WERI-Rb-1 (cell line): Measurements from ENCODE around the gene FBXW5.
A peak's percentile ranks its signal among the peaks of the same experiment; 100 is the strongest.

ENCODE experiments used
- DNase-seq: peaks from one replicate; pipeline ENCODE4 v3.0.0-alpha.2; 2020
- H3K27ac ChIP-seq: fragments of 250-450 bp; sonication (Bioruptor Pico); 2 replicates; pipeline ENCODE4 v1.5.1; 2020; ENCODE audit warnings: mild to moderate bottlenecking, moderate library complexity
- H3K27me3 ChIP-seq: fragments of 250-450 bp; sonication (Bioruptor Pico); 2 replicates; pipeline ENCODE4 v1.5.1; 2021; ENCODE audit warnings: mild to moderate bottlenecking, low read depth, moderate library complexity; ENCODE audit not compliant: insufficient read depth, severe bottlenecking
- H3K36me3 ChIP-seq: fragments of 250-450 bp; sonication (Bioruptor Pico); 2 replicates; pipeline ENCODE4 v1.5.1; 2020; ENCODE audit warnings: mild to moderate bottlenecking, moderate library complexity
- H3K4me3 ChIP-seq: 2 replicates; pipeline ENCODE4 v1.5.1; 2011; ENCODE audit warnings: low read depth, mild to moderate bottlenecking, control low read depth, low read length
- H3K9me3 ChIP-seq: fragments of 250-450 bp; sonication (Bioruptor Pico); 2 replicates; pipeline ENCODE4 v1.5.1; 2021; ENCODE audit warnings: mild to moderate bottlenecking, moderate library complexity; ENCODE audit not compliant: severe bottlenecking
- CTCF ChIP-seq: IDR thresholded peaks from 2 replicates; pipeline ENCODE4 v1.5.1; 2011; ENCODE audit warnings: low read depth, mild to moderate bottlenecking, control low read depth, inconsistent platforms, low read length

FBXW5 gene

GRCh38 chr9:136974817-136975535 lies 30.4 kb upstream of the FBXW5 start:
- Histone ChIP-seq H3K27me3 (no peaks in the 10 kb centered on the region), H3K4me3 (no peak overlapping the region), H3K9me3 (no peaks in the 10 kb centered on the region), H3K27ac (peak overlapping the region; percentile 16; the same call in 1 of the 2 replicates), H3K36me3 (no peaks in the 10 kb centered on the region)
- TF ChIP-seq CTCF: no peak
- no peak for DNase-seq

GRCh38 chr9:136973618-136974617 lies 29.4 kb upstream of the FBXW5 start:
- Histone ChIP-seq H3K27ac (no peak overlapping the region), H3K36me3 (no peaks in the 10 kb centered on the region), H3K4me3 (no peak overlapping the region), H3K27me3 (no peaks in the 10 kb centered on the region), H3K9me3 (no peaks in the 10 kb centered on the region)
- TF ChIP-seq CTCF: no peak
- DNase-seq: no peak

GRCh38 chr9:136972743-136973142 lies 28.2 kb upstream of the FBXW5 start:
- Histone ChIP-seq H3K27ac (no peak overlapping the region), H3K4me3 (no peak overlapping the region), H3K27me3 (no peaks in the 10 kb centered on the region), H3K9me3 (no peaks in the 10 kb centered on the region), H3K36me3 (no peaks in the 10 kb centered on the region)
- peak; percentile 56 for DNase-seq
- TF ChIP-seq CTCF: no peak

- H3K27ac ChIP-seq: no peak overlapping the region
These were observed 27.8 kb upstream of the FBXW5 start for GRCh38 chr9:136972335-136972734.

GRCh38 chr9:136971746-136972145 lies 27.2 kb upstream of the FBXW5 start:
- Histone ChIP-seq H3K36me3 (no peaks in the 10 kb centered on the region), H3K27ac (no peak overlapping the region), H3K4me3 (no peak overlapping the region), H3K9me3 (no peaks in the 10 kb centered on the region), H3K27me3 (no peaks in the 10 kb centered on the region)
- no peak for TF ChIP-seq CTCF
- no peak for DNase-seq

More at GRCh38 chr9:136972335-136972734, 27.8 kb upstream of the FBXW5 start:
- DNase-seq: no peak
- no peaks in the 10 kb centered on the region for H3K27me3 ChIP-seq
- H3K9me3 ChIP-seq: no peaks in the 10 kb centered on the region
- H3K36me3 ChIP-seq: no peaks in the 10 kb centered on the region
- no peak overlapping the region for H3K4me3 ChIP-seq
- no peak for TF ChIP-seq CTCF
